ENCODE results near the gene USP6NL.

The USP6NL gene

DNA sequence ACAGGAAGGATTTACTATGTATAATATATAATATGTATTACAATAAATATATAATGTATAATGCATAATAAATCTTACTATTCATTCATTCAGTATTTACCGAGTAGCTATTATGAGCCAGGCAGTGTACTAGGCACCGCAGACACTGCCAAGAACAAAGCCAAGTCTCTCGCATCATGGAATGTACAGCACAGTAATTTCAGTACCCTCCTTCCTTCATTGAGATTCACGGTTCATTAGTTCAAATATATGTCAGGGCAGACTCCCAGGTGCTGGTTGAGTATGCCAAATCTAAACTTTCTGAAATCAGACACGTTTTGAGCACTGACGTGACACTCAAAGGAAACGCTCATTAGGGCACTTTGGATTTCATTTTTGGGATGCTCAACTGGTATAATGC is 9.1 kb downstream of the USP6NL start:
- Histone ChIP-seq H3K9ac (ENCODE audit: low read depth, low read length) (no peak overlapping the region), H3K4me3 (ENCODE audit: low read depth, low read length) (no peak overlapping the region), H3K36me3 (ENCODE audit: control insufficient read depth, insufficient read depth, low read length) (no peaks in the 10 kb centered on the region), H3K27me3 (ENCODE audit: control insufficient read depth, insufficient read depth, low read length) (no peaks in the 10 kb centered on the region), H3K9me3 (ENCODE audit: control insufficient read depth, insufficient read depth, low read length) (no peaks in the 10 kb centered on the region), H3K4me1 (ENCODE audit: control insufficient read depth, insufficient read depth, low read length) (peaks cover 17% of the 10 kb centered on the region)

DNA sequence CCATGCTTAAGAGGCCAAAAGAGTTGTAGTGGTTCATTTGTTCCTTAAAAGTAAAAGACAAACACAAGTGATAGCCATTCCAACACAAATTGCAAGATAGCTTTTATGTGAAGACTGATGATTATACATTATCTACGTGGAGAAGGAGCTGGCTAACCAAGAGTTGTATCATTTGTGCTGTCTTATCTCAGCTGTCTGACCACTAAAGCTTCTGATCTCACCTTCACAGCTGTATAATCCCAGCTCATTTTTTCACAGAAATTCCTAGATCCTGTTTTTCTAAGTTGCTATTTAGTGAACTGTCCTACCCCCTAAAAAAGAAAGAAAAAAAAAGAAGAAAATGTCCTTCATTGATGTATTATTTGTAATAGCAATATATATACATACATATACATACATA is 9.8 kb downstream of the USP6NL start:
- Histone ChIP-seq H3K9me3 (ENCODE audit: control insufficient read depth, insufficient read depth, low read length) (no peaks in the 10 kb centered on the region), H3K4me3 (ENCODE audit: low read depth, low read length) (no peak overlapping the region), H3K4me1 (ENCODE audit: control insufficient read depth, insufficient read depth, low read length) (peaks cover 17% of the 10 kb centered on the region), H3K27me3 (ENCODE audit: control insufficient read depth, insufficient read depth, low read length) (no peaks in the 10 kb centered on the region), H3K36me3 (ENCODE audit: control insufficient read depth, insufficient read depth, low read length) (no peaks in the 10 kb centered on the region), H3K9ac (ENCODE audit: low read depth, low read length) (no peak overlapping the region)

DNA sequence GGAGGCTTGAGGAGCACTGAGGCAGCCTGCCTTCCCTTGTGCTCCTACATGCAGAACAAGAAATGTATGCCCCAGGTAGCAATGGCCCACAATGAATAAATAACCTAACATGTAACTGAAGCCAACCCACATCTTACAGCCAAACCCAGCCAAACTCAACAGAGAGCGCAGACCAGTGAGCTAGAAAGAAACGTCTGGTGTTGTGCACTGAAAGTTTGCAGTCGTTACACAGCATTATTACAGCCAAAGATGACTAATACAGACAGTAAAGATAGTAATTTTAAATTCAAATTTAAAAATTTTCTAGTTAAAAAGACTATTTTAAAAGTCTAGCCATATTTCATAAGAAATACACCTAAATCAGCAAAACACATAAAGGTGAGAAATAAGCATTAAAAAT is 11.2 kb downstream of the USP6NL start:
- Histone ChIP-seq H3K4me1 (ENCODE audit: control insufficient read depth, insufficient read depth, low read length) (peaks cover 17% of the 10 kb centered on the region), H3K4me3 (ENCODE audit: low read depth, low read length) (no peak overlapping the region), H3K9ac (ENCODE audit: low read depth, low read length) (no peak overlapping the region), H3K27me3 (ENCODE audit: control insufficient read depth, insufficient read depth, low read length) (no peaks in the 10 kb centered on the region), H3K9me3 (ENCODE audit: control insufficient read depth, insufficient read depth, low read length) (no peaks in the 10 kb centered on the region), H3K36me3 (ENCODE audit: control insufficient read depth, insufficient read depth, low read length) (no peaks in the 10 kb centered on the region)

GRCh38 chr10:11598712-11599397 is 12.6 kb downstream of the USP6NL start:
- Histone ChIP-seq H3K27me3 (ENCODE audit: control insufficient read depth, insufficient read depth, low read length) (no peaks in the 10 kb centered on the region), H3K4me1 (ENCODE audit: control insufficient read depth, insufficient read depth, low read length) (peaks cover 15% of the 10 kb centered on the region), H3K4me3 (ENCODE audit: low read depth, low read length) (no peak overlapping the region), H3K9ac (ENCODE audit: low read depth, low read length) (no peak overlapping the region), H3K36me3 (ENCODE audit: control insufficient read depth, insufficient read depth, low read length) (no peaks in the 10 kb centered on the region), H3K9me3 (ENCODE audit: control insufficient read depth, insufficient read depth, low read length) (no peaks in the 10 kb centered on the region)

GRCh38 chr10:11597470-11597869 is 14.0 kb downstream of the USP6NL start:
- no peaks in the 10 kb centered on the region for H3K27me3 ChIP-seq (ENCODE audit: control insufficient read depth, insufficient read depth, low read length)
- peaks cover 2% of the 10 kb centered on the region for H3K4me1 ChIP-seq (ENCODE audit: control insufficient read depth, insufficient read depth, low read length)
- H3K9me3 ChIP-seq (ENCODE audit: control insufficient read depth, insufficient read depth, low read length), result no peaks in the 10 kb centered on the region
- no peaks in the 10 kb centered on the region for H3K36me3 ChIP-seq (ENCODE audit: control insufficient read depth, insufficient read depth, low read length)
- no peak overlapping the region for H3K9ac ChIP-seq (ENCODE audit: low read depth, low read length)
- H3K4me3 ChIP-seq (ENCODE audit: low read depth, low read length), result no peak overlapping the region

GRCh38 chr10:11595395-11595692 is 16.1 kb downstream of the USP6NL start:
- H3K9ac ChIP-seq (ENCODE audit: low read depth, low read length), result no peak overlapping the region
- H3K27me3 ChIP-seq (ENCODE audit: control insufficient read depth, insufficient read depth, low read length), result no peaks in the 10 kb centered on the region
- H3K4me3 ChIP-seq (ENCODE audit: low read depth, low read length), result no peak overlapping the region
- no peaks in the 10 kb centered on the region for H3K9me3 ChIP-seq (ENCODE audit: control insufficient read depth, insufficient read depth, low read length)
- H3K4me1 ChIP-seq (ENCODE audit: control insufficient read depth, insufficient read depth, low read length), result no peaks in the 10 kb centered on the region
- H3K36me3 ChIP-seq (ENCODE audit: control insufficient read depth, insufficient read depth, low read length), result no peaks in the 10 kb centered on the region

- H3K27me3 ChIP-seq (ENCODE audit: control insufficient read depth, insufficient read depth, low read length), result no peaks in the 10 kb centered on the region
- no peaks in the 10 kb centered on the region for H3K4me1 ChIP-seq (ENCODE audit: control insufficient read depth, insufficient read depth, low read length)
- H3K9me3 ChIP-seq (ENCODE audit: control insufficient read depth, insufficient read depth, low read length), result no peaks in the 10 kb centered on the region
- H3K36me3 ChIP-seq (ENCODE audit: control insufficient read depth, insufficient read depth, low read length), result no peaks in the 10 kb centered on the region
- H3K4me3 ChIP-seq (ENCODE audit: low read depth, low read length), result no peak overlapping the region
- no peak overlapping the region for H3K9ac ChIP-seq (ENCODE audit: low read depth, low read length)
These were observed 16.7 kb downstream of the USP6NL start for GRCh38 chr10:11594589-11595394.

DNA sequence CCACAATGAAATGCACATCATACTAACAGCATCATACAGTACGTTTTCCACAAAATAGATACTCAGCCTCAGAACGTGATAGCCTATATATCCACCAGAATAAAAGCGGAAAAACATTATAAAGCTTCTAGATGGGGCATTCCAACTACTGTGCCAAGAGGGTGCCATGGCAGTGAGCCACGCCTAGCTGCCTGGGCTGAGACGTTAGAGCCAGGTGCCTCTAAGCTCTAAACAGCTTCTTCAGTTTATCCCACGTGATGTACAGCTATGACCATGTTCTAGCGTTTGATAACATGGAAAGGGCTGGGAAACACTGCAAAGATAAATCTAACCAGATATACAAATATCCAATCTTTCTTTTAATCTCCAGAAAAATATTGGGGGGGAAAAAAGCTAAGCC is 17.8 kb downstream of the USP6NL start:
- Histone ChIP-seq H3K4me1 (ENCODE audit: control insufficient read depth, insufficient read depth, low read length) (no peaks in the 10 kb centered on the region), H3K9ac (ENCODE audit: low read depth, low read length) (no peak overlapping the region), H3K27me3 (ENCODE audit: control insufficient read depth, insufficient read depth, low read length) (no peaks in the 10 kb centered on the region), H3K4me3 (ENCODE audit: low read depth, low read length) (no peak overlapping the region), H3K9me3 (ENCODE audit: control insufficient read depth, insufficient read depth, low read length) (no peaks in the 10 kb centered on the region), H3K36me3 (ENCODE audit: control insufficient read depth, insufficient read depth, low read length) (no peaks in the 10 kb centered on the region)

- peaks cover 2% of the 10 kb centered on the region for H3K9me3 ChIP-seq (ENCODE audit: control insufficient read depth, insufficient read depth, low read length)
- no peak overlapping the region for H3K9ac ChIP-seq (ENCODE audit: low read depth, low read length)
- H3K4me3 ChIP-seq (ENCODE audit: low read depth, low read length), result no peak overlapping the region
- H3K36me3 ChIP-seq (ENCODE audit: control insufficient read depth, insufficient read depth, low read length), result no peaks in the 10 kb centered on the region
- no peaks in the 10 kb centered on the region for H3K27me3 ChIP-seq (ENCODE audit: control insufficient read depth, insufficient read depth, low read length)
- no peaks in the 10 kb centered on the region for H3K4me1 ChIP-seq (ENCODE audit: control insufficient read depth, insufficient read depth, low read length)
These were observed 21.7 kb downstream of the USP6NL start for GRCh38 chr10:11589738-11590137.

- H3K27me3 ChIP-seq (ENCODE audit: control insufficient read depth, insufficient read depth, low read length), result no peaks in the 10 kb centered on the region
- H3K36me3 ChIP-seq (ENCODE audit: control insufficient read depth, insufficient read depth, low read length), result no peaks in the 10 kb centered on the region
- H3K9me3 ChIP-seq (ENCODE audit: control insufficient read depth, insufficient read depth, low read length), result peaks cover 2% of the 10 kb centered on the region
- no peaks in the 10 kb centered on the region for H3K4me1 ChIP-seq (ENCODE audit: control insufficient read depth, insufficient read depth, low read length)
- H3K4me3 ChIP-seq (ENCODE audit: low read depth, low read length), result no peak overlapping the region
- H3K9ac ChIP-seq (ENCODE audit: low read depth, low read length), result no peak overlapping the region
These were observed 22.4 kb downstream of the USP6NL start for GRCh38 chr10:11588873-11589574.

GRCh38 chr10:11587722-11588259 is 23.7 kb downstream of the USP6NL start:
- no peak overlapping the region for H3K4me3 ChIP-seq (ENCODE audit: low read depth, low read length)
- H3K9me3 ChIP-seq (ENCODE audit: control insufficient read depth, insufficient read depth, low read length), result peaks cover 2% of the 10 kb centered on the region
- no peaks in the 10 kb centered on the region for H3K4me1 ChIP-seq (ENCODE audit: control insufficient read depth, insufficient read depth, low read length)
- no peaks in the 10 kb centered on the region for H3K27me3 ChIP-seq (ENCODE audit: control insufficient read depth, insufficient read depth, low read length)
- H3K36me3 ChIP-seq (ENCODE audit: control insufficient read depth, insufficient read depth, low read length), result no peaks in the 10 kb centered on the region
- no peak overlapping the region for H3K9ac ChIP-seq (ENCODE audit: low read depth, low read length)

Measured in iPS-15b (cell line).